HG02981 (cell line): ENCODE measurements around the gene IFI44.

Source experiments
- ATAC-seq: cut with Tn5 transposase; IDR thresholded peaks from one replicate; pipeline ENCODE4 v1.9.1; 2021; ENCODE audit warnings: mild to moderate bottlenecking, moderate library complexity; ENCODE audit not compliant: unreplicated experiment

Gene IFI44, protein sequence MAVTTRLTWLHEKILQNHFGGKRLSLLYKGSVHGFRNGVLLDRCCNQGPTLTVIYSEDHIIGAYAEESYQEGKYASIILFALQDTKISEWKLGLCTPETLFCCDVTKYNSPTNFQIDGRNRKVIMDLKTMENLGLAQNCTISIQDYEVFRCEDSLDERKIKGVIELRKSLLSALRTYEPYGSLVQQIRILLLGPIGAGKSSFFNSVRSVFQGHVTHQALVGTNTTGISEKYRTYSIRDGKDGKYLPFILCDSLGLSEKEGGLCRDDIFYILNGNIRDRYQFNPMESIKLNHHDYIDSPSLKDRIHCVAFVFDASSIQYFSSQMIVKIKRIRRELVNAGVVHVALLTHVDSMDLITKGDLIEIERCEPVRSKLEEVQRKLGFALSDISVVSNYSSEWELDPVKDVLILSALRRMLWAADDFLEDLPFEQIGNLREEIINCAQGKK

GRCh38 chr1:78649628-78650027, at the start of gene IFI44:
Gene IFI44 (plus strand): TSS chr1:78649831. CDS start chr1:78650196, 365 bp downstream.
- peak; percentile 87 for ATAC-seq

DNA sequence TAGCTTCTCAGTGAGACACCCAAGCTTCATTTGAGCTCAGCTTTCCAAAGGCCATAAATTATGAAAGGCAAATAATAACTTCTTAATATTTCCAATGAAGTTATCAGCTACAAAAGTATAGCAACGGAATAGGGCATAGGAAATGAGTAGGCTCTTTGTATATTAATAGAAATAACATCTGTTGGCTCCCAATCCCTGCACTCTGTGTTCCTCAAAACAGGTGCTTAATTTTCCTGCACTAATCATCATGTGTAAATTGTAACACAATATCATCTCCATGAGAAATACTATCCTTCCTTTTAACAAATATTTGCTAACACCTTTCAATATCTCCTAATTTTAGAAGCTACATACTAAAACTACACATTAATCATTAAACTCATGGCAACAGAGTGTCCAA, 48.6 kb upstream of the IFI44 start:
- no peak for ATAC-seq

DNA sequence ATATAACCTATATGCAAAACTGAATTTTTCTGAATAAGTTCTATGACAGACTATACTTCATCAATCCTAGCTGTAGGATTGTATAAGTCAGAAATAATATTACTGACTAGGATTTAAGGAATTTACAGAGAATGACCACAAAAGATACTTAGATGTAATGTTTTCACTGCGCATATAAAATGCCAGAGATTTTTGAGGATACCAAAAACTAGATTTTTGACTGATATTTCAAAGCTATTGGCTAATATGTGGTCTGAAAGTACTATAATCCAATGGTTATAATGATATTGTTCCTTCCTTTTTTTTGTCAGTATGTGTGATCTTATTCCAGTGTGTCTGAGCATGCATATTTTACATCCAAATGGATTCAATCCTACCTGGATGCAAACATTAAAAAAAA, 46.4 kb upstream of the IFI44 start:
- no peak for ATAC-seq

GRCh38 chr1:78604643-78605042, 45.0 kb upstream of the IFI44 start:
- ATAC-seq: no peak

DNA sequence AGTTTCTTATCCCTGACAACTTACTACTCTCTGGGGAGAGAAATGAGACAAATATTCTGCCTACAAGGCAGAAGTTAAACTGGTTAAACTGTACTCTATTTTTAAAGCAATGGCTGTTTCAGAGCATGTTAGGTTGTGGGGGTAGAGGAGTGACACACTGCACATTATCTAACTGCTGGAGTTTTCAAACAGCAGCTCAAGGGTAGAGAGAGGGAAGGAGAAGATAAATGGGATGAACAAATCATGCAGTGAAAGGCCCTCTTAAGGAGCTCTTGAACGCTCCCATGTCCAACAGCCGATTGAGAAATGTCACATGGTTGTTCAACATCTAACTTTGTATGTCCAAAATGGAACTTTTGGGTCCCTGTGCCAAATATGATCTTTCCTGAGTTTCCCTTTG, 43.4 kb upstream of the IFI44 start:
- ATAC-seq: no peak

DNA sequence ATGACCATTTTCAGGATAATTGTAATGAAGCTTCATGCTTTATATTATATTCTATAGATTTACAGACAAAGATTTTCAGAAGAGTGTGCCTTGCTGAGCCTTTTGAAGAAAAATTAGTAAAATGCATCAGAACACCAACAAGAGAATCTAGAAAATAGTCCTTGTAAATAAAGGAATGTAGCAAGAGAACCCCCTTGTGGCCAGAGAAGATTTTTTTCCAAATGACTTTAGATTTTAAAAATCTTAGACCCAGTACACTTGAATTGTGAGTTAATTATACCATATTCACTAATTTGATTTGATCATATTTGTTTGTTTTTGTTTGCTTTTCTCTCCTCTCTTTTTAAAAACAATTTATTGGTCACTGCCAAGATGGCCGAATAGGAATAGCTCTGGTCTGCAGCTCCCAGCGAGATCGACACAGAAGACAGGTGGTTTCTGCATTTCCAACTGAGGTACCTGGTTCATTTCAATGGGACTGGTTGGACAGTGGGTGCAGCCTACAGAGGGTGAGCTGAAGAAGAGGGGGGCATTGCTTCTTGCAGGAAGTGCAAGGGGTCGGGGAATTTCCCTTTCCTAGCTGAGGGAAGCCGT, 42.2 kb upstream of the IFI44 start:
- ATAC-seq: no peak

DNA sequence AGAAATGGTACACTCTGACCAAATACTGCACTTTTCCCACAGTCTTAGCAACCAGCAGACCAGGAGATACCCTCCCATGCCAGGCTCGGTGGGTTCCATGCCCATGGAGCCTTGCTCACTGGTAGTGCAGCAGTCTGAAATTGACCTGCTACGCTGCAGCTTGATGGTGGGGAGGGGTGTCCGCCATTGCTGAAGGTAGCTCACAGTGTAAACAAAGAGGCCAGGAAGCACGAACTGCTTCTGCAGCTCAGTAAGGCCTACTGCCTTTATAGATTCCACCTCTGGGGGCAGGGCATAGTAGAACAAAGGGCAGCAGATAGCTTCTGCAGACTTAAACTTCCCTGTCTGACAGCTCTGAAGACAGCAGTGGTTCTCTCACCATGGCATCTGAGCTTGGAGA, 41.7 kb upstream of the IFI44 start:
- ATAC-seq: no peak

- peak; percentile 41 for ATAC-seq
Observed at GRCh38 chr1:78617615-78618026, 32.0 kb upstream of the IFI44 start.

- no peak for ATAC-seq
Observed at GRCh38 chr1:78619032-78619431, 30.6 kb upstream of the IFI44 start.

DNA sequence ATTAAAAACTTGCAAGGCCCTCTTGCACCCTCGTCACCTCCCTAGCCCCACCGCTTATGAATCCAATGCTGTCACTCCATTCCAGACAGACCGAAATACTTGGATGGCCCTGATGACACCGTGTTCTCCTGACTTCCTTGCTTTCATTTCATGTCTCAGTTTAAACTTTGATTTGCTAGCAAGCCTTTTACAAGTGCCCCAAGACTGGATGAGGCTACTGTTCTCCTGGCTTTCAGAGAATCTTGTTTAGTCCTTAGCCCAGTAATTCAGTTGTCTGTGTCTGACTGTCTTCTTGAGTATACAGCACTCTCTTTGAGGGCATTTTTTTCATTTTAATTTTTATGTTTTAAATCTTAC, 30.2 kb upstream of the IFI44 start:
- peak; percentile 4 for ATAC-seq

DNA sequence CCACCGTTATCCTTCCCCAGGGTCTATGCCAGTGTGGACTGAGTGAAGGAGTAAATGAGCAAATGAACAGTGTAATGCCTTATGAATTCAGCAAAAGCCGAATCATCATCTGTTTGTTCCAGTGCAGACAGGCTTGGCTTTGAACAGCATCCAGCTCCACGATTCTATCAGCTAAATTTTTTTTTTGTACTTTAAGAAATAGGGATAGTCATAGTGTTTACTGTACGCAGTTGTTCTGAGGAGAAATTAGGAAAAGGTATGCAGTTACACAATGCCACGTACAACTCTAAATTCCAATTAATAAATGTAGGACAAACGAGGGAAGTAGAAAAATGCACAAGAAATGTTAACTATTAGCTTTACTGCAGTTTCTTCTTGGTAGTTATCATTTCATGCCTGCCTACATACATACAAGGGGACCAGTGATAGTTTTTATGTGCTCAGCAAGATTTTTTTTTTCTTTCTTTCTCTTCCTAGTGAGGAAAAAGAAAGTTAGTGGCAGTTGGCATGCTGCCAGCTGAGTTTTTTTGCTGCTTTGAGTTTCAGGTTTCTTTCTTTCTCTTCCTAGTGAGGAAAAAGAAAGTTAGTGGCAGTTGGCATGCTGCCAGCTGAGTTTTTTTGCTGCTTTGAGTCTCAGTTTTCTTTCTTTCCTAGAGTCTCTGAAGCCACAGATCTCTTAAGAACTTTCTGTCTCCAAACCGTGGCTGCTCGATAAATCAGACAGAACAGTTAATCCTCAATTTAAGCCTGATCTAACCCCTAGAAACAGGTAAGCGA, 29.6 kb upstream of the IFI44 start, which contains the start of gene IFI44L:
Gene IFI44L, plus strand, starts transcription at position 646 of the 777 bp plus-strand sequence. CDS start 7,468 bp downstream, outside the sequence.
- peak; percentile 43 for ATAC-seq

DNA sequence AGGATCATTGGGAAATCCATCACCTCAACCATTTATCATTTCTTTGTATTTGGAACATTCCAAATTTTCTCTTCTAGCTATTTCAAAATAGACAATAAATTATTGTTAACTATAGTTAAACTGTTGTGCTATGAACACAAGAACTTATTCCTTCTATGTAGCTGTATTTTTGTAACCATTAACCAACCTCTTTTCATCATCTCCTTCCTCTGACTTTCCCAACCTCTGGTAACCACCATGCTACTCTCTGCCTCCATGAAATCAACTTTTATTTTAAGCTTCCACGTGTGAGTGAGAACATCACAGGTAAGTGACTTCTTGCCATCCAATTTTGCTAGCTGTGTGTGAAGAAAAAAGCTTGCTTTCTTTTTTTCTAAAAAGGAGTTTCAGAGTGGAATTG, 29.0 kb upstream of the IFI44 start:
- peak; percentile 33 for ATAC-seq

- no peak for ATAC-seq
Observed at GRCh38 chr1:78622548-78622947, 27.1 kb upstream of the IFI44 start.

DNA sequence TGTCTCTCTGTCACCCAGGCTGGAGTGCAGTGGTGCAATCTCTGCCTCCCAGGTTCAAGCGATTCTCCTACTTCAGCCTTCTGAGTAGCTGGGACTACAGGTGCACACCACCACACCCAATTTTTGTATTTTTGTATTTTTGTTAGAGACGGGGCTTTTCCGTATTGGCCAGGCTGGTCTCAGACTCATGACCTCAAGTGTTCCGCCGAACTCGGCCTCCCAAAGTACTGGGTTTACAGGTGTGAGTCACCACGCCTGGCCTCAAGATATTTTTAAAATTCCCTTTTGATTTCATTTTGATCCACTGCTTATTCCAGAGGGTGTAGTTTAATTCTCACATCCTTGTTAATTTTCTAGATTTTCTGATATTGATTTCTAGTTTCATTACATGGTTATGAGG, 25.6 kb upstream of the IFI44 start:
- no peak for ATAC-seq

GRCh38 chr1:78627321-78627720, 22.3 kb upstream of the IFI44 start:
- ATAC-seq: no peak

DNA sequence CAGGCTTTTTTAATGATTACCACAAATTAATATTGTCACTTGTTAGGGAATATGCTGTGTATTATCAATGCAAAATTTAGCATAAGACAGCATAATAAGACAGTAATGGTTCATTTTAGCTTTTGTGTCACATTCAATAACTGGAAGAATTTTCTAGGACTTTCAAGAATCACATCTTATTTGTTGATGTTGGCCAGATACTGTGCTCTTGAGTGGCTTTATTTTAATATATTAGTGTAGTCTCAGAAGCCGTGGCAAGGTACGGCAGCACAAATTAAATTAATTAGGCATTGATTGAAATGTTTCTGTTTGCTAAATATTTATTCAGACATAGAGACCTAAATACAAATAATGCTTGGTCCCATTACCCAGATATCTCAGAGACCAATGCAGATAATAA, 19.0 kb upstream of the IFI44 start:
- no peak for ATAC-seq

- no peak for ATAC-seq
Observed at GRCh38 chr1:78633209-78633608, 16.4 kb upstream of the IFI44 start.

DNA sequence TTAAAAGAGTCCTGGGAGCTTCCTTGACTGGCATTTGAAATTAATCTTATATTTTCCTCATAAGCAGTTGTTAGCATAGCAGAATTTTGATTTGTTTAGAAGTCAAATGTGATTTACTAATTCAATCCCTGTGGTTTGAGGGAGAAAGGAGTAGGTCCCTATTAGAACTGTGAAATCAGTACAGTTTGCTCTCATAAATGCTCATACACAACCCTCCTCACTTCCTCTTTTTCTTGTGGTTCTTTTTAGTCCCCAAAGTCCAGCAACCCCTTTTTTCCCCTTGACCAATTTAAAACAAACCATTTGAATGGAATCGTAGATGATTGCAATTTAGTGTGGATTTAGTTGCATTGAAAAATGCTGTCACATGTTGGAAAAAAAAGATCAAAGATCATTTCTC, 9.2 kb upstream of the IFI44 start:
- no peak for ATAC-seq

GRCh38 chr1:78641558-78641957, 8.1 kb upstream of the IFI44 start:
- no peak for ATAC-seq

DNA sequence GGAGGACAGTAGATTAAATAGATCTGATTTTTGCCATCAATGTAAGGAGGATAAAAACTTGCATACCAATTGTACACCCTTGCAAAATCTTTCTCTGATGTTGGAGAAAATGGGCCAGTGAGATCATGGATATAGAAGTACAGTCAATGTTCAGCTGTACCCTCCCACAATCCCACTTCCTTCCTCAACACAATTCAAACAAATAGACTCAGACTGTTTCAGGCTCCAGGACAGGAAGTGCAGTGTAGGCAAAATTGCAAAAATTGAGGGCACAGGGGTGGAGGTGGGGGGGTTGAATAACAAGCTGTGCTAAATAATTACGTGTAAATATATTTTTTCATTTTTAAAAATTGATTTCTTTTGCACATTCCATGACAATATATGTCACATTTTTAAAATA, 3.9 kb upstream of the IFI44 start:
- no peak for ATAC-seq

DNA sequence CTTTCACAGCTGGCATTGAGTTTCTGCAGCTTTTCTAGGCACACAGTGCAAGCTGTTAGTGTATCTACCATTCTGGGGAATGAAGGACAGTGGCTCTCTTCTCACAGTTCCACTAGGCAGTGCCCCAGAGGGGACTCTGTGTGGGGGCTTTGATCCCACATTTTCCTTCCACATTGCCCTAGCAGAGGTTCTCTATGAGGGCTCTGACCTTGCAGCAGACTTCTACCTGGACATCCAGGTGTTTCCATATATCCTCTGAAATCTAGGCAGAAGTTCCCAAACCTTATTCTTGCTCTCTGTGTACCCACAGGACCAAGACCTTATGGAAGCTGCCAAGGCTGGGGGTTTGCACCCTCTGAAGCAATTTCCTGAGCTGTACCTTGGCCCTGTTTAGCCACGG, 2.4 kb upstream of the IFI44 start:
- ATAC-seq: no peak
